ENCODE data around the gene CCL17. TPM values are rescaled to one million over a fixed set of nuclear protein-coding genes. Genes with fewer than 3 reads are reported as not detected.

The CCL17 gene
- total RNA-seq, 3 donors from 2014 or later (not counting 1 experiment from before 2014, with no cell fraction given) = not detected

- Histone ChIP-seq H3K36me3 (ENCODE audit: control insufficient read depth, insufficient read depth, low read length) (no peaks in the 10 kb centered on the region), H3K4me3 (ENCODE audit: low read length) (no peak overlapping the region), H3K27ac (ENCODE audit: low read length) (no peak overlapping the region), H3K9me3 (ENCODE audit: control insufficient read depth, insufficient read depth, low read length) (no peaks in the 10 kb centered on the region), H3K27me3 (ENCODE audit: control insufficient read depth, insufficient read depth, low read length) (no peaks in the 10 kb centered on the region), H3K4me1 (ENCODE audit: control insufficient read depth, insufficient read depth, low read length) (peaks cover 11% of the 10 kb centered on the region)
- 93% methylated on average over 35 of the region's 35 CpGs for WGBS (ENCODE audit: insufficient coverage)
- DNase-seq (no peak), ATAC-seq (no peak)
- no peaks in the 10 kb centered on the region for H3K9me3 Mint-ChIP-seq
- H3K27ac Mint-ChIP-seq = no peak overlapping the region
- H3K36me3 Mint-ChIP-seq = no peaks in the 10 kb centered on the region
- H3K4me3 Mint-ChIP-seq = no peak overlapping the region
- intact Hi-C loops (cut with micrococcal nuclease) = no loop called here
- no peak for TF ChIP-seq CTCF (IDR thresholded peaks at IDR 0.05)
- no peaks in the 10 kb centered on the region for H3K4me1 Mint-ChIP-seq
- no peaks in the 10 kb centered on the region for H3K27me3 Mint-ChIP-seq (ENCODE audit: low read depth in 2 of 2)
These were observed 22.6 kb upstream of the CCL17 start for GRCh38 chr16:57381791-57382534.

GRCh38 chr16:57382535-57383275, 21.9 kb upstream of the CCL17 start:
- Histone ChIP-seq H3K27me3 (ENCODE audit: control insufficient read depth, insufficient read depth, low read length) (no peaks in the 10 kb centered on the region), H3K36me3 (ENCODE audit: control insufficient read depth, insufficient read depth, low read length) (no peaks in the 10 kb centered on the region), H3K9me3 (ENCODE audit: control insufficient read depth, insufficient read depth, low read length) (no peaks in the 10 kb centered on the region), H3K4me1 (ENCODE audit: control insufficient read depth, insufficient read depth, low read length) (peaks cover 11% of the 10 kb centered on the region), H3K4me3 (ENCODE audit: low read length) (no peak overlapping the region), H3K27ac (ENCODE audit: low read length) (no peak overlapping the region)
- DNase-seq = no peak
- no peaks in the 10 kb centered on the region for H3K36me3 Mint-ChIP-seq
- 94% methylated on average over 15 of the region's 16 CpGs for WGBS (ENCODE audit: insufficient coverage)
- H3K4me1 Mint-ChIP-seq = no peaks in the 10 kb centered on the region
- H3K27ac Mint-ChIP-seq = no peak overlapping the region
- no peak overlapping the region for H3K4me3 Mint-ChIP-seq
- no peak for ATAC-seq
- TF ChIP-seq CTCF (IDR thresholded peaks at IDR 0.05) = no peak
- intact Hi-C loops (cut with micrococcal nuclease) = no loop called here
- H3K27me3 Mint-ChIP-seq (ENCODE audit: low read depth in 2 of 2) = no peaks in the 10 kb centered on the region
- H3K9me3 Mint-ChIP-seq = no peaks in the 10 kb centered on the region

DNA sequence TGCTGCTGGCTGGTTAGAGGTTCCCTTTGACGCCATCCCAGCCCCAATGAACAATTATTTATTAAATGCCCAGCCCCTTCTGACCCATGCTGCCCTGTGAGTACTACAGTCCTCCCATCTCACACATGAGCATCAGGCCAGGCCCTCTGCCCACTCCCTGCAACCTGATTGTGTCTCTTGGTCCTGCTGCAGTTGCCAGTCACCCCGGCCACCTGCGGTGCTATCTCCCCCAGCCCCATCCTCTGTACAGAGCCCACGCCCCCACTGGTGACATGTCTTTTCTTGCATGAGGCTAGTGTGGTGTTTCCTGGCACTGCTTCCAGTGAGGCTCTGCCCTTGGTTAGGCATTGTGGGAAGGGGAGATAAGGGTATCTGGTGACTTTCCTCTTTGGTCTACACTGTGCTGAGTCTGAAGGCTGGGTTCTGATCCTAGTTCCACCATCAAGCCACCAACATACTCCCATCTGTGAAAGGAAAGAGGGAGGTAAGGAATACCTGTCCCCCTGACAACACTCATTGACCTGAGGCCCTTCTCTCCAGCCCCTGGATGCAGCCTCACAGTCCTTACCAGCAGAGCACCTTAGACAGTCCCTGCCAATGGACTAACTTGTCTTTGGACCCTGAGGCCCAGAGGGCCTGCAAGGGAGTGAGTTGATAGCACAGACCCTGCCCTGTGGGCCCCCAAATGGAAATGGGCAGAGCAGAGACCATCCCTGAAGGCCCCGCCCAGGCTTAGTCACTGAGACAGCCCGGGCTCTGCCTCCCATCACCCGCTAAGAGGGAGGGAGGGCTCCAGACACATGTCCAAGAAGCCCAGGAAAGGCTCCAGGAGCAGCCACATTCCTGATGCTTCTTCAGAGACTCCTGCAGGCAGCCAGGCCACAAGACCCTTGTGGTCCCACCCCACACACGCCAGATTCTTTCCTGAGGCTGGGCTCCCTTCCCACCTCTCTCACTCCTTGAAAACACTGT, 21.0 kb upstream of the CCL17 start:
- H3K4me3 ChIP-seq (ENCODE audit: low read length) = no peak overlapping the region
- H3K36me3 ChIP-seq (ENCODE audit: control insufficient read depth, insufficient read depth, low read length) = no peaks in the 10 kb centered on the region
- H3K9me3 ChIP-seq (ENCODE audit: control insufficient read depth, insufficient read depth, low read length) = no peaks in the 10 kb centered on the region
- no peak for TF ChIP-seq CTCF (IDR thresholded peaks at IDR 0.05)
- Mint-ChIP-seq H3K27me3 (ENCODE audit: low read depth in 2 of 2) (no peaks in the 10 kb centered on the region), H3K4me1 (no peaks in the 10 kb centered on the region), H3K9me3 (no peaks in the 10 kb centered on the region), H3K4me3 (no peak overlapping the region), H3K27ac (no peak overlapping the region), H3K36me3 (no peaks in the 10 kb centered on the region)
- ATAC-seq (no peak), DNase-seq (no peak)
- no peak overlapping the region for H3K27ac ChIP-seq (ENCODE audit: low read length)
- no peaks in the 10 kb centered on the region for H3K27me3 ChIP-seq (ENCODE audit: control insufficient read depth, insufficient read depth, low read length)
- WGBS (ENCODE audit: insufficient coverage) = 80% methylated on average over 8 of the region's 8 CpGs
- intact Hi-C loops (cut with micrococcal nuclease) = no loop called here
- peaks cover 11% of the 10 kb centered on the region for H3K4me1 ChIP-seq (ENCODE audit: control insufficient read depth, insufficient read depth, low read length)
